SIG-M5 (cell line): ENCODE measurements around the gene SLC5A11.
"Not testable (repeated sequence)": the region's sequence is repeated elsewhere in the genome, so short reads cannot be mapped to it uniquely, and the experiment has no call there.

Experiments used
- DNase-seq: peaks from one replicate; lab custom pipeline; 2025; lab: John Stamatoyannopoulos, UW

The SLC5A11 gene

GRCh38 chr16:24834459-24835335, 11.1 kb upstream of the SLC5A11 start:
- no peak for DNase-seq

- DNase-seq: no peak
Observed at GRCh38 chr16:24836836-24837235, 8.9 kb upstream of the SLC5A11 start.

- DNase-seq: no peak
Observed at GRCh38 chr16:24837969-24838368, 7.8 kb upstream of the SLC5A11 start.

- DNase-seq: no peak
Observed at GRCh38 chr16:24838554-24839266, 7.1 kb upstream of the SLC5A11 start.

- DNase-seq: no peak
Observed at GRCh38 chr16:24839347-24839972, 6.3 kb upstream of the SLC5A11 start.

GRCh38 chr16:24841291-24841690, 4.5 kb upstream of the SLC5A11 start:
- no peak for DNase-seq

GRCh38 chr16:24844101-24845030, 1.4 kb upstream of the SLC5A11 start:
- no peak for DNase-seq

GRCh38 chr16:24845031-24845365, 765 bp upstream of the SLC5A11 start:
- not testable (repeated sequence) for DNase-seq

GRCh38 chr16:24846548-24847357, 990 bp downstream of the SLC5A11 start:
- no peak for DNase-seq

GRCh38 chr16:24847358-24847664, 1.5 kb downstream of the SLC5A11 start:
- DNase-seq: no peak

GRCh38 chr16:24848065-24848464, 2.3 kb downstream of the SLC5A11 start:
- DNase-seq: no peak

GRCh38 chr16:24849641-24850040, 3.9 kb downstream of the SLC5A11 start:
- DNase-seq: no peak

GRCh38 chr16:24850289-24850938, 4.7 kb downstream of the SLC5A11 start:
- no peak for DNase-seq

- DNase-seq: no peak
Observed at GRCh38 chr16:24851700-24852099, 5.9 kb downstream of the SLC5A11 start.

- no peak for DNase-seq
Observed at GRCh38 chr16:24852281-24852721, 6.5 kb downstream of the SLC5A11 start.

GRCh38 chr16:24853169-24853824, 7.5 kb downstream of the SLC5A11 start:
- DNase-seq: no peak

GRCh38 chr16:24853830-24854229, 8.1 kb downstream of the SLC5A11 start:
- no peak for DNase-seq

GRCh38 chr16:24854607-24855171, 8.9 kb downstream of the SLC5A11 start:
- DNase-seq: no peak

- no peak for DNase-seq
Observed at GRCh38 chr16:24855678-24856077, 9.9 kb downstream of the SLC5A11 start.

- DNase-seq: not testable (repeated sequence)
Observed at GRCh38 chr16:24856871-24857270, 11.1 kb downstream of the SLC5A11 start.
